HFFc6 (cell line): ENCODE measurements around the gene ACKR3. TPM values are rescaled to one million over a fixed set of nuclear protein-coding genes. Genes with fewer than 3 reads are reported as not detected.

Experiments
- DNase-seq: peaks from one replicate; pipeline ENCODE4 v3.0.0-alpha.2; 2018
- H3K27ac Mint-ChIP-seq: 2 replicates; pipeline ENCODE4 v1.8.0; 2020; ENCODE audit warnings: mild to moderate bottlenecking, mixed read lengths
- H3K27me3 Mint-ChIP-seq: 2 replicates; pipeline ENCODE4 v1.8.0; 2021; ENCODE audit warnings: mild to moderate bottlenecking, moderate library complexity, mixed read lengths; ENCODE audit not compliant: insufficient read depth
- H3K36me3 Mint-ChIP-seq: 2 replicates; pipeline ENCODE4 v1.8.0; 2021; ENCODE audit warnings: low read depth, mixed read lengths
- H3K4me1 Mint-ChIP-seq: 2 replicates; pipeline ENCODE4 v1.8.0; 2020; ENCODE audit warnings: low read depth, mixed read lengths
- H3K4me3 Mint-ChIP-seq: 2 replicates; pipeline ENCODE4 v1.8.0; 2020; ENCODE audit warnings: mild to moderate bottlenecking, moderate library complexity, mixed read lengths
- H3K9me3 Mint-ChIP-seq: 2 replicates; pipeline ENCODE4 v1.8.0; 2020; ENCODE audit warnings: mild to moderate bottlenecking, mixed read lengths
- CTCF ChIP-seq: fragments of 200-600 bp; sonication (generic); IDR thresholded peaks from 2 replicates; pipeline ENCODE4 v1.5.0; 2021; ENCODE audit warnings: antibody characterized with exemption, mild to moderate bottlenecking
- total RNA-seq, 6 experiments: library from RNA; stranded (reverse); fragmentation: NEBNext Ultra II Directional; extraction: Animal tissue kit (Norgen Biotek cat#: 25700); gene quantifications; 2 replicates in 1 of 6; 3 replicates in 5 of 6; pipeline ENCODE4 v1.2.3, GENCODE V29; 2021

The ACKR3 gene
- total RNA-seq, 6 experiments from 2014 or later = 0.12 TPM; not detected in 5

- H3K27ac Mint-ChIP-seq = no peak overlapping the region
- H3K27me3 Mint-ChIP-seq = peaks cover 23% of the 10 kb centered on the region; the same call in 1 of the 2 replicates
- no peak overlapping the region for H3K4me3 Mint-ChIP-seq
- H3K9me3 Mint-ChIP-seq = no peaks in the 10 kb centered on the region; the same call in 1 of the 2 replicates
- no peaks in the 10 kb centered on the region for H3K36me3 Mint-ChIP-seq
- TF ChIP-seq CTCF = no peak
- DNase-seq = no peak
- no peaks in the 10 kb centered on the region; the same call in 1 of the 2 replicates for H3K4me1 Mint-ChIP-seq
Observed at GRCh38 chr2:236565212-236565611, 4.4 kb upstream of the ACKR3 start.

GRCh38 chr2:236565879-236566402 is 3.7 kb upstream of the ACKR3 start:
- no peak for DNase-seq
- TF ChIP-seq CTCF = no peak
- H3K27me3 Mint-ChIP-seq = peaks cover 23% of the 10 kb centered on the region; the same call in 1 of the 2 replicates

GRCh38 chr2:236566596-236566995 is 3.0 kb upstream of the ACKR3 start:
- no peaks in the 10 kb centered on the region for H3K36me3 Mint-ChIP-seq
- H3K27ac Mint-ChIP-seq = no peak overlapping the region
- no peak for DNase-seq
- no peaks in the 10 kb centered on the region; the same call in 1 of the 2 replicates for H3K9me3 Mint-ChIP-seq
- no peaks in the 10 kb centered on the region; the same call in 1 of the 2 replicates for H3K4me1 Mint-ChIP-seq
- no peak overlapping the region for H3K4me3 Mint-ChIP-seq
- TF ChIP-seq CTCF = no peak
- peaks cover 23% of the 10 kb centered on the region; the same call in 1 of the 2 replicates for H3K27me3 Mint-ChIP-seq

More at GRCh38 chr2:236565879-236566402, 3.7 kb upstream of the ACKR3 start:
- no peak overlapping the region for H3K4me3 Mint-ChIP-seq
- no peaks in the 10 kb centered on the region; the same call in 1 of the 2 replicates for H3K4me1 Mint-ChIP-seq
- H3K36me3 Mint-ChIP-seq = no peaks in the 10 kb centered on the region
- H3K27ac Mint-ChIP-seq = no peak overlapping the region
- H3K9me3 Mint-ChIP-seq = no peaks in the 10 kb centered on the region; the same call in 1 of the 2 replicates

GRCh38 chr2:236568068-236568921 is 1.3 kb upstream of the ACKR3 start:
- no peak overlapping the region for H3K27ac Mint-ChIP-seq

More at GRCh38 chr2:236568068-236568921, 1.3 kb upstream of the ACKR3 start:
- DNase-seq = no peak
- TF ChIP-seq CTCF = no peak
- no peaks in the 10 kb centered on the region for H3K36me3 Mint-ChIP-seq
- H3K4me1 Mint-ChIP-seq = no peaks in the 10 kb centered on the region; the same call in 1 of the 2 replicates
- no peaks in the 10 kb centered on the region; the same call in 1 of the 2 replicates for H3K9me3 Mint-ChIP-seq
- H3K27me3 Mint-ChIP-seq = peaks cover 23% of the 10 kb centered on the region; the same call in 1 of the 2 replicates
- peak overlapping the region; percentile 60; the same call in 1 of the 2 replicates for H3K4me3 Mint-ChIP-seq
